HEK293 (cell line): Measurements from ENCODE around the gene GPR153.

ENCODE experiments used
- CTCF ChIA-PET: fragments of 350-600 bp; formaldehyde crosslinking; extraction: SDS; loops from one replicate; lab custom pipeline; 2021; ENCODE audit warnings: antibody characterized with exemption; lab: Yijun Ruan, JAX
- POLR2A ChIA-PET: fragments of 300-600 bp; formaldehyde crosslinking; extraction: SDS; loops from one replicate; lab custom pipeline; 2020; ENCODE audit warnings: antibody characterized with exemption, inconsistent platforms; lab: Yijun Ruan, JAX
- H3K27ac ChIP-seq: fragments of 200-500 bp; sonication (Bioruptor generic); 2 replicates; pipeline ENCODE4 v1.5.1; 2014; ENCODE audit warnings: low read depth, low read length, control low read depth, inconsistent platforms; ENCODE audit errors: extremely low read depth
- H3K36me3 ChIP-seq, 2 experiments: fragments of 200-500 bp in 1 of 2; sonication (Bioruptor generic) in 1 of 2; 1 replicate in 1 of 2; 2 replicates in 1 of 2; pipeline ENCODE4 v1.5.1; 2014 to 2017; ENCODE audit warnings: inconsistent platforms in 2 of 2, low read length in 2 of 2; ENCODE audit not compliant: control insufficient read depth in 2 of 2, insufficient read depth in 1 of 2
- H3K4me1 ChIP-seq: fragments of 200-500 bp; sonication (Bioruptor generic); 2 replicates; pipeline ENCODE4 v1.5.1; 2014; ENCODE audit warnings: mild to moderate bottlenecking, low read length, inconsistent platforms; ENCODE audit not compliant: control insufficient read depth, insufficient read depth
- H3K4me3 ChIP-seq: 2 replicates; pipeline ENCODE4 v1.5.1; 2011; ENCODE audit warnings: low read depth, mild to moderate bottlenecking, control low read depth, low read length, moderate library complexity
- H3K9me3 ChIP-seq: fragments of 200-500 bp; sonication (Bioruptor generic); 2 replicates; pipeline ENCODE4 v1.5.1; 2014; ENCODE audit warnings: low read depth, low read length, inconsistent platforms; ENCODE audit not compliant: control insufficient read depth, insufficient read depth
- CTCF ChIP-seq: fragments of 450-650 bp; formaldehyde crosslinking; IDR thresholded peaks from 2 replicates; pipeline ENCODE4 v1.5.1; 2016; ENCODE audit warnings: missing biosample characterization, missing genetic modification characterization
- HOXD13 ChIP-seq: sonication (generic); formaldehyde crosslinking; IDR thresholded peaks from 2 replicates; pipeline ENCODE4 v1.8.0; 2022; ENCODE audit warnings: missing genetic modification reagents, borderline replicate concordance
- KLF17 ChIP-seq: fragments of 450-650 bp; formaldehyde crosslinking; IDR thresholded peaks from 2 replicates; pipeline ENCODE4 v1.5.1; 2016; ENCODE audit warnings: missing biosample characterization, missing genetic modification characterization
- KLF9 ChIP-seq: fragments of 450-650 bp; formaldehyde crosslinking; IDR thresholded peaks from 2 replicates; pipeline ENCODE4 v1.5.1; 2016; ENCODE audit warnings: missing biosample characterization, missing genetic modification characterization, low read depth
- MYNN ChIP-seq: fragments of 450-650 bp; formaldehyde crosslinking; IDR thresholded peaks from 2 replicates; pipeline ENCODE4 v1.5.1; 2016; ENCODE audit warnings: missing biosample characterization, missing genetic modification characterization, borderline replicate concordance
- ZBTB11 ChIP-seq: fragments of 450-650 bp; formaldehyde crosslinking; conservative IDR thresholded peaks from 2 replicates; pipeline ENCODE4 v1.5.1; 2016; ENCODE audit warnings: low read depth, missing biosample characterization, missing genetic modification characterization
- ZBTB7A ChIP-seq: fragments of 450-650 bp; formaldehyde crosslinking; IDR thresholded peaks from 2 replicates; pipeline ENCODE4 v1.5.1; 2016; ENCODE audit warnings: low read depth, missing biosample characterization, missing genetic modification characterization
- ZNF138 ChIP-seq: fragments of 450-650 bp; formaldehyde crosslinking; IDR thresholded peaks from 2 replicates; pipeline ENCODE4 v1.5.1; 2016; ENCODE audit warnings: missing biosample characterization, missing genetic modification characterization, borderline replicate concordance
- ZNF169 ChIP-seq: fragments of 450-650 bp; formaldehyde crosslinking; IDR thresholded peaks from 2 replicates; pipeline ENCODE4 v1.5.1; 2016; ENCODE audit warnings: missing biosample characterization, missing genetic modification characterization
- ZNF426 ChIP-seq: fragments of 450-650 bp; formaldehyde crosslinking; IDR thresholded peaks from 2 replicates; pipeline ENCODE4 v1.5.1; 2017; ENCODE audit warnings: missing biosample characterization, missing genetic modification characterization, mild to moderate bottlenecking, inconsistent platforms, moderate library complexity
- ZNF449 ChIP-seq: fragments of 450-650 bp; formaldehyde crosslinking; IDR thresholded peaks from 2 replicates; pipeline ENCODE4 v1.5.1; 2017; ENCODE audit warnings: missing biosample characterization, mild to moderate bottlenecking, missing genetic modification characterization, moderate library complexity
- ZNF549 ChIP-seq: fragments of 450-650 bp; IDR thresholded peaks from 2 replicates; pipeline ENCODE4 v1.5.1; 2018; ENCODE audit warnings: missing biosample characterization, missing genetic modification characterization, mild to moderate bottlenecking, inconsistent platforms, moderate library complexity
- ZNF660 ChIP-seq: fragments of 450-650 bp; IDR thresholded peaks from 2 replicates; pipeline ENCODE4 v1.5.1; 2018; ENCODE audit warnings: missing biosample characterization, mild to moderate bottlenecking, missing genetic modification characterization
- ZNF701 ChIP-seq: fragments of 450-650 bp; formaldehyde crosslinking; IDR thresholded peaks from 2 replicates; pipeline ENCODE4 v1.5.1; 2016; ENCODE audit warnings: missing biosample characterization, missing genetic modification characterization
- TF ChIP-seq, protein P1 (sequence below): fragments of 450-650 bp; formaldehyde crosslinking; IDR thresholded peaks from 2 replicates; pipeline ENCODE4 v1.5.1; 2016; ENCODE audit warnings: missing biosample characterization, missing genetic modification characterization
- TF ChIP-seq, protein P2 (sequence below): fragments of 450-650 bp; formaldehyde crosslinking; optimal IDR thresholded peaks from 2 replicates; pipeline ENCODE3; 2016; ENCODE audit warnings: missing biosample characterization, mild to moderate bottlenecking, missing genetic modification characterization

GPR153 gene

GRCh38 chr1:6198646-6199297, 62.1 kb downstream of the GPR153 start:
- H3K36me3 ChIP-seq, result peaks cover 31 to 45% of the 10 kb centered on the region in 2 experiments; a peak in 2 of 3 replicates
- TF ChIP-seq ZBTB11 (tag by site-specific recombination) (0 out of 2 replicates have a peak, but pooled peaks have one; percentile 13), MYNN (tag by site-specific recombination) (no peak), ZNF169 (tag by site-specific recombination) (no peak), ZNF449 (tag by site-specific recombination) (peak; percentile 84), ZNF549 (no peak), HOXD13 (CRISPR knock-in tag) (no peak)
- TF ChIP-seq, protein P1, sequence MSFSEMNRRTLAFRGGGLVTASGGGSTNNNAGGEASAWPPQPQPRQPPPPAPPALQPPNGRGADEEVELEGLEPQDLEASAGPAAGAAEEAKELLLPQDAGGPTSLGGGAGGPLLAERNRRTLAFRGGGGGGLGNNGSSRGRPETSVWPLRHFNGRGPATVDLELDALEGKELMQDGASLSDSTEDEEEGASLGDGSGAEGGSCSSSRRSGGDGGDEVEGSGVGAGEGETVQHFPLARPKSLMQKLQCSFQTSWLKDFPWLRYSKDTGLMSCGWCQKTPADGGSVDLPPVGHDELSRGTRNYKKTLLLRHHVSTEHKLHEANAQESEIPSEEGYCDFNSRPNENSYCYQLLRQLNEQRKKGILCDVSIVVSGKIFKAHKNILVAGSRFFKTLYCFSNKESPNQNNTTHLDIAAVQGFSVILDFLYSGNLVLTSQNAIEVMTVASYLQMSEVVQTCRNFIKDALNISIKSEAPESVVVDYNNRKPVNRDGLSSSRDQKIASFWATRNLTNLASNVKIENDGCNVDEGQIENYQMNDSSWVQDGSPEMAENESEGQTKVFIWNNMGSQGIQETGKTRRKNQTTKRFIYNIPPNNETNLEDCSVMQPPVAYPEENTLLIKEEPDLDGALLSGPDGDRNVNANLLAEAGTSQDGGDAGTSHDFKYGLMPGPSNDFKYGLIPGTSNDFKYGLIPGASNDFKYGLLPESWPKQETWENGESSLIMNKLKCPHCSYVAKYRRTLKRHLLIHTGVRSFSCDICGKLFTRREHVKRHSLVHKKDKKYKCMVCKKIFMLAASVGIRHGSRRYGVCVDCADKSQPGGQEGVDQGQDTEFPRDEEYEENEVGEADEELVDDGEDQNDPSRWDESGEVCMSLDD (tag by site-specific recombination), result 0 out of 2 replicates have a peak, but pooled peaks have one; percentile 36
- CTCF ChIA-PET, result interaction anchor here (0.5 to 2.9 kb wide), 5 partner anchors 9 to 340 kb away, joined by 3 to 12 read pairs (median 3); no protein-coding TSS in a partner anchor
- H3K27ac ChIP-seq, result peak overlapping the region; percentile 76
- peaks cover 4% of the 10 kb centered on the region; the same call in 1 of the 2 replicates for H3K4me1 ChIP-seq
- POLR2A ChIA-PET, result interaction anchor here (1.0 to 2.1 kb wide), 2 partner anchors 37 to 40 kb away, joined by 3 to 7 read pairs; partner anchors contain the start of gene ICMT
- H3K9me3 ChIP-seq, result no peaks in the 10 kb centered on the region
- H3K4me3 ChIP-seq, result peak overlapping the region; percentile 99

GRCh38 chr1:6197746-6198427, 63.0 kb downstream of the GPR153 start:
- H3K27ac ChIP-seq, result no peak overlapping the region
- CTCF ChIA-PET, result interaction anchor here (0.9 to 2.9 kb wide), 3 partner anchors 8 to 48 kb away, joined by 3 to 12 read pairs (median 5); no protein-coding TSS in a partner anchor
- H3K36me3 ChIP-seq, result peaks cover 40 to 54% of the 10 kb centered on the region in 2 experiments; a peak in 2 of 3 replicates
- no peak for TF ChIP-seq MYNN (tag by site-specific recombination)
- no peak for TF ChIP-seq ZNF426 (tag by site-specific recombination)
- no peak for TF ChIP-seq CTCF
- TF ChIP-seq KLF17, result no peak
- TF ChIP-seq ZBTB7A (tag by site-specific recombination), result no peak
- no peak for TF ChIP-seq ZNF138 (tag by site-specific recombination)
- TF ChIP-seq ZNF701 (tag by site-specific recombination), result no peak
- no peak for TF ChIP-seq KLF9 (tag by site-specific recombination)
- no peak for TF ChIP-seq ZNF660 (tag by site-specific recombination)
- TF ChIP-seq, protein P2, sequence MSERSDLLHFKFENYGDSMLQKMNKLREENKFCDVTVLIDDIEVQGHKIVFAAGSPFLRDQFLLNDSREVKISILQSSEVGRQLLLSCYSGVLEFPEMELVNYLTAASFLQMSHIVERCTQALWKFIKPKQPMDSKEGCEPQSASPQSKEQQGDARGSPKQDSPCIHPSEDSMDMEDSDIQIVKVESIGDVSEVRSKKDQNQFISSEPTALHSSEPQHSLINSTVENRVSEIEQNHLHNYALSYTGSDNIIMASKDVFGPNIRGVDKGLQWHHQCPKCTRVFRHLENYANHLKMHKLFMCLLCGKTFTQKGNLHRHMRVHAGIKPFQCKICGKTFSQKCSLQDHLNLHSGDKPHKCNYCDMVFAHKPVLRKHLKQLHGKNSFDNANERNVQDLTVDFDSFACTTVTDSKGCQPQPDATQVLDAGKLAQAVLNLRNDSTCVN (tag by site-specific recombination), result no peak

More at GRCh38 chr1:6197746-6198427, 63.0 kb downstream of the GPR153 start:
- POLR2A ChIA-PET, result interaction anchor here (0.8 to 1.0 kb wide), 2 partner anchors 37 to 50 kb away, joined by 3 read pairs; no protein-coding TSS in a partner anchor
- Histone ChIP-seq H3K4me1 (peaks cover 4% of the 10 kb centered on the region; the same call in 1 of the 2 replicates), H3K9me3 (no peaks in the 10 kb centered on the region), H3K4me3 (peak overlapping the region; percentile 99)
